ENCODE results near the gene PTTG2.

PTTG2 gene

DNA sequence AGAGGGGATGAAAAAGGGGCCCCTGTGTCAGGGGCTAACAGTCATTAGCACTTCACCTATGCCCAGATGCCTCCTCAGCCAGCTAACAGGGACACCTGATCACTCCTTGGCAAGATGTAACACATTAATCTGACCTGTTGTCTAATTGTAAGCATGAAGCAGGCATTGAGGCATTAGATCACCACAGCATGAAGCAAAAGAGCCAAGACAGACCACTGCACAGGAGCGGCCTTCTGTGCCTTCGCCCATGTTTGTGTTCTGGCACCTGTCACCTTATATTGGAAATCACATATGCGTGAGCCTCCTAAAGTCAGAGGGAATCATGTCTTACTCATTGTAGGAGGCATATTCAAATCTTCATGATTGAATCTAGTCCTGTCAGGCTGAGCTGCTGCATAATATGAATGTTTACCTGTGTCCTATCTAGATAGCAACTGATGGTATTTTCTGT lies 48.4 kb downstream of the PTTG2 start:
- no peak for DNase-seq (ENCODE audit: low read depth in 2 of 2)

- DNase-seq (ENCODE audit: low read depth in 2 of 2) = no peak
Observed at GRCh38 chr4:38009421-38009820, 49.2 kb downstream of the PTTG2 start.

GRCh38 chr4:38009949-38010348 lies 49.8 kb downstream of the PTTG2 start:
- DNase-seq (ENCODE audit: low read depth in 2 of 2) = no peak

Data from stimulated activated CD4-positive, alpha-beta T cell treated with anti-CD3 and anti-CD28 coated beads, Interleukin-1b, Interleukin-23, amount 100 ng/mL, for 1 hour (primary cell).